Endothelial cell of umbilical vein (primary cell): ENCODE data around the gene MIA3. TPM values are rescaled to one million over a fixed set of nuclear protein-coding genes. Genes with fewer than 3 reads are reported as not detected.

Experiments used
- BruUV-seq: library from RNA; stranded (reverse); fragments of 400-500 nt; replicated peaks from 2 replicates; lab custom pipeline; 2021; lab: Mats Ljungman, UMichigan
- CTCF ChIA-PET: fragments of 300-600, 350-600 bp; sonication (Branson Sonifier 250); formaldehyde crosslinking; loops from one replicate; lab custom pipeline; 2021; ENCODE audit warnings: antibody characterized with exemption, inconsistent platforms; lab: Charles Lee
- POLR2A ChIA-PET: fragments of 300-600, 350-600 bp; sonication (Branson Sonifier 250); formaldehyde crosslinking; loops from one replicate; lab custom pipeline; 2021; ENCODE audit warnings: antibody characterized with exemption, inconsistent platforms; lab: Charles Lee
- DNase-seq: peaks from one replicate; pipeline ENCODE4 v3.0.0-alpha.2; 2011; ENCODE audit warnings: low read depth, low spot score
- FAIRE-seq: peaks from 2 replicates; lab custom pipeline; 2011; peaks lifted over from hg19 to GRCh38; lab: Jason Lieb, UNC
- H2AFZ ChIP-seq: 2 replicates; pipeline ENCODE4 v1.6.0; 2012; ENCODE audit warnings: low read depth, low read length, control low read depth, inconsistent platforms
- H3K27ac ChIP-seq: 2 replicates; pipeline ENCODE4 v1.5.1; 2011; ENCODE audit warnings: low read depth, mild to moderate bottlenecking, control low read depth, low read length, moderate library complexity; ENCODE audit not compliant: insufficient read depth
- H3K27me3 ChIP-seq, 2 experiments: 2 replicates each; pipeline versions ENCODE4 v1.6.0 to v1.6.1; 2011; ENCODE audit warnings: low read length in 2 of 2, mixed read lengths in 1 of 2; ENCODE audit not compliant: control insufficient read depth in 2 of 2, insufficient read depth in 2 of 2
- H3K36me3 ChIP-seq, 2 experiments: 2 replicates in 1 of 2; 3 replicates in 1 of 2; pipeline ENCODE4 v1.5.1; 2011; ENCODE audit warnings: low read length in 2 of 2, mild to moderate bottlenecking in 1 of 2, moderate library complexity in 1 of 2; ENCODE audit not compliant: control insufficient read depth in 2 of 2, insufficient read depth in 2 of 2; ENCODE audit errors: extremely low read depth in 1 of 2
- H3K4me1 ChIP-seq: 3 replicates; pipeline ENCODE4 v1.5.1; 2011; ENCODE audit warnings: mild to moderate bottlenecking, low read length; ENCODE audit not compliant: control insufficient read depth, insufficient read depth; ENCODE audit errors: extremely low read depth
- H3K4me2 ChIP-seq: 2 replicates; pipeline ENCODE4 v1.6.1; 2011; ENCODE audit warnings: low read length, control low read depth, mixed read lengths; ENCODE audit not compliant: insufficient read depth
- H3K4me3 ChIP-seq, 3 experiments: fragments of 200-600 bp in 1 of 3; sonication (generic), shearing (Covaris generic) in 1 of 3; replicated peaks in 1 of 3; 2 replicates each; pipeline ENCODE4 v1.5.1; 2011 to 2016; ENCODE audit warnings: control low read depth in 3 of 3, low read length in 3 of 3, mild to moderate bottlenecking in 2 of 3, inconsistent platforms in 1 of 3, low read depth in 1 of 3, moderate library complexity in 1 of 3; ENCODE audit not compliant: insufficient read depth in 1 of 3
- H3K79me2 ChIP-seq: 2 replicates; pipeline ENCODE4 v1.6.0; 2012; ENCODE audit warnings: low read length, inconsistent platforms; ENCODE audit not compliant: control insufficient read depth, insufficient read depth
- H3K9ac ChIP-seq: replicated peaks from 2 replicates; pipeline ENCODE3; 2011; ENCODE audit warnings: low read length, control low read depth; ENCODE audit not compliant: insufficient read depth; ENCODE audit errors: extremely low read depth
- H3K9me1 ChIP-seq: replicated peaks from 3 replicates; pipeline ENCODE4 v1.6.0; 2011; ENCODE audit warnings: mild to moderate bottlenecking, low read length; ENCODE audit not compliant: control insufficient read depth, insufficient read depth; ENCODE audit errors: extremely low read depth
- H3K9me3 ChIP-seq: replicated peaks from 2 replicates; pipeline ENCODE4 v1.5.1; 2012; ENCODE audit warnings: low read length, inconsistent platforms; ENCODE audit not compliant: control insufficient read depth, insufficient read depth
- H4K20me1 ChIP-seq: replicated peaks from 2 replicates; pipeline ENCODE3; 2011; ENCODE audit warnings: mild to moderate bottlenecking, low read length; ENCODE audit not compliant: control insufficient read depth, insufficient read depth; ENCODE audit errors: extremely low read depth
- EZH2 ChIP-seq: IDR thresholded peaks from 2 replicates; pipeline ENCODE4 v1.6.1; 2012; ENCODE audit warnings: borderline replicate concordance, low read depth, mild to moderate bottlenecking, moderate library complexity, low read length, inconsistent platforms; ENCODE audit not compliant: severe bottlenecking
- FOS ChIP-seq: IDR thresholded peaks from 2 replicates; pipeline ENCODE4 v1.6.1; 2011; ENCODE audit warnings: mild to moderate bottlenecking, low read length, moderate library complexity, borderline replicate concordance; ENCODE audit not compliant: insufficient read depth
- GATA2 ChIP-seq: IDR thresholded peaks from 2 replicates; pipeline ENCODE4 v1.7.0; 2011; ENCODE audit warnings: low read depth, mild to moderate bottlenecking, moderate library complexity, mixed read lengths, low read length; ENCODE audit not compliant: insufficient read length, insufficient read depth
- JUN ChIP-seq: IDR thresholded peaks from 2 replicates; pipeline ENCODE4 v1.6.1; 2011; ENCODE audit warnings: borderline replicate concordance, low read depth; ENCODE audit not compliant: insufficient read length, insufficient read depth
- MYC ChIP-seq: IDR thresholded peaks from one replicate; pipeline ENCODE4 v1.6.1; 2011; ENCODE audit warnings: mild to moderate bottlenecking, low read depth, low read length
- POLR2A ChIP-seq: IDR thresholded peaks from 2 replicates; pipeline ENCODE4 v1.6.1; 2012; ENCODE audit warnings: low read depth, mild to moderate bottlenecking, control low read depth, low read length
- POLR2AphosphoS5 ChIP-seq: IDR thresholded peaks from 2 replicates; pipeline ENCODE4 v1.6.1; 2012; ENCODE audit warnings: low read depth, mild to moderate bottlenecking, control low read depth, low read length, moderate library complexity; ENCODE audit not compliant: insufficient read depth
- dilution Hi-C: fragments of 300-500 bp; cut with MboI; formaldehyde crosslinking; loops from one replicate; pipeline ENCODE4 v1.15.0; 2019; ENCODE audit warnings: low sequenced_read_pairs; ENCODE audit not compliant: extremely low pct_ligation_motif_present
- intact Hi-C: fragments of 100-400 bp; cut with micrococcal nuclease; formaldehyde crosslinking; loops from one replicate; pipeline ENCODE4 v1.10.0; 2022
- polyA plus RNA-seq, 4 experiments: library from polyadenylated mRNA; depleted of rRNA in 3 of 4; stranded (reverse) in 3 of 4; unstranded in 1 of 4; fragments of >200 nt; gene quantifications; 2 replicates each; pipeline versions ENCODE4 v1.2.1 to v1.2.3, GENCODE V29; 2011 to 2012; ENCODE audit warnings: missing spikeins in 1 of 4
- total RNA-seq: library from RNA; stranded (reverse); gene quantifications from 2 replicates; pipeline ENCODE4 v1.2.3, GENCODE V29; 2021
- TF ChIP-seq, protein P1 (sequence below): IDR thresholded peaks from 2 replicates; pipeline ENCODE4 v1.6.1; 2011; ENCODE audit not compliant: insufficient read depth, insufficient read length
- TF ChIP-seq, protein P2 (sequence below), 2 donors: IDR thresholded peaks; 1 replicate in 1 of 2; 2 replicates in 1 of 2; pipeline ENCODE4 v1.5.1; 2011; ENCODE audit warnings: low read length in 2 of 2, mild to moderate bottlenecking in 2 of 2, moderate library complexity in 2 of 2, control low read depth in 1 of 2, inconsistent platforms in 1 of 2, low read depth in 1 of 2; ENCODE audit not compliant: insufficient read depth in 1 of 2; ENCODE audit errors: extremely low read depth in 1 of 2

MIA3 gene
- total and polyA plus RNA-seq, 2 donors (not counting 3 experiments of a cell fraction or from before 2014, with no cell fraction given), result 63.7 to 108 TPM

DNA sequence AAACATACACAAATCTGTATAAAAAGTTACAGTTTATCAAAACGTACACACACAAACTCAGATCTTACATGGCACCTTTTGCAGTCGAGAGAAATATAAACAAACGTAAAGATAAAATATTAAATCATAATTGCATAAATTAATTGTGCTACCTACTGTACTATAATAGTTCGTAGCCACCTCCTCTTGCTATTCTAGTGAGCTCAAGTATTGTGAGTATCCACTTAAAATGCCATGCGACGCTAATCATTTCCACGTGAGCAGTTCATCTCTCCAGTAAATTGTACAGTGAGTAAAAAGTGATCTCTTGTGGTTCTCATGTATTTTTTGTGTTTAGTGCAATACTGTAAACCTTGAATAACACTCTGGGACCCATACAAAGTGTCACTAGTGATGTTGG lies 6.3 kb downstream of the MIA3 start:
- Histone ChIP-seq H2AFZ (no peak overlapping the region), H4K20me1 (no peaks in the 10 kb centered on the region), H3K9me1 (no peaks in the 10 kb centered on the region), H3K27me3 (no peaks in the 10 kb centered on the region), H3K79me2 (peaks cover 4% of the 10 kb centered on the region), H3K4me2 (no peak overlapping the region), H3K27ac (no peak overlapping the region), H3K4me1 (peaks cover 4% of the 10 kb centered on the region), H3K9ac (no peak overlapping the region), H3K9me3 (no peaks in the 10 kb centered on the region), H3K36me3 (peaks cover 4 to 5% of the 10 kb centered on the region in 2 experiments), H3K4me3 (no peak overlapping the region)
- intact Hi-C loops (no loop called here), dilution Hi-C loops (no loop called here)
- TF ChIP-seq POLR2AphosphoS5 (no peak), GATA2 (no peak), EZH2 (no peak), POLR2A (no peak), FOS (no peak), JUN (no peak), MYC (no peak)
- TF ChIP-seq, protein P1, sequence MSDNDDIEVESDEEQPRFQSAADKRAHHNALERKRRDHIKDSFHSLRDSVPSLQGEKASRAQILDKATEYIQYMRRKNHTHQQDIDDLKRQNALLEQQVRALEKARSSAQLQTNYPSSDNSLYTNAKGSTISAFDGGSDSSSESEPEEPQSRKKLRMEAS, result no peak
- TF ChIP-seq, protein P2, sequence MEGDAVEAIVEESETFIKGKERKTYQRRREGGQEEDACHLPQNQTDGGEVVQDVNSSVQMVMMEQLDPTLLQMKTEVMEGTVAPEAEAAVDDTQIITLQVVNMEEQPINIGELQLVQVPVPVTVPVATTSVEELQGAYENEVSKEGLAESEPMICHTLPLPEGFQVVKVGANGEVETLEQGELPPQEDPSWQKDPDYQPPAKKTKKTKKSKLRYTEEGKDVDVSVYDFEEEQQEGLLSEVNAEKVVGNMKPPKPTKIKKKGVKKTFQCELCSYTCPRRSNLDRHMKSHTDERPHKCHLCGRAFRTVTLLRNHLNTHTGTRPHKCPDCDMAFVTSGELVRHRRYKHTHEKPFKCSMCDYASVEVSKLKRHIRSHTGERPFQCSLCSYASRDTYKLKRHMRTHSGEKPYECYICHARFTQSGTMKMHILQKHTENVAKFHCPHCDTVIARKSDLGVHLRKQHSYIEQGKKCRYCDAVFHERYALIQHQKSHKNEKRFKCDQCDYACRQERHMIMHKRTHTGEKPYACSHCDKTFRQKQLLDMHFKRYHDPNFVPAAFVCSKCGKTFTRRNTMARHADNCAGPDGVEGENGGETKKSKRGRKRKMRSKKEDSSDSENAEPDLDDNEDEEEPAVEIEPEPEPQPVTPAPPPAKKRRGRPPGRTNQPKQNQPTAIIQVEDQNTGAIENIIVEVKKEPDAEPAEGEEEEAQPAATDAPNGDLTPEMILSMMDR (IDR thresholded peaks at IDR 0.05; ENCODE audit: extremely low read depth in 1 of 2, insufficient read depth in 1 of 2, low read depth in 1 of 2, low read length in 2 of 2), result no peak
- ChIA-PET CTCF (interaction anchor here (3.0 kb wide), 1 partner anchor 10 kb away, joined by 16 read pairs; no protein-coding TSS in a partner anchor), POLR2A (no interaction called here)
- FAIRE-seq, result no peak
- no peak for DNase-seq
- BruUV-seq, result no TSS peak
